ENCODE measurements around the gene SSH2.

Gene SSH2

GRCh38 chr17:29753845-29754439 lies 176.1 kb downstream of the SSH2 start:
- Histone ChIP-seq H3K9ac (ENCODE audit: low read length) (no peak overlapping the region), H3K4me3 (ENCODE audit: low read length) (no peak overlapping the region), H3K4me1 (ENCODE audit: control insufficient read depth, insufficient read depth, low read length) (no peaks in the 10 kb centered on the region), H3K36me3 (ENCODE audit: control insufficient read depth, insufficient read depth, low read length) (no peaks in the 10 kb centered on the region), H3K27me3 (ENCODE audit: control insufficient read depth, insufficient read depth, low read length) (no peaks in the 10 kb centered on the region), H3K27ac (ENCODE audit: low read depth, low read length) (no peak overlapping the region)

GRCh38 chr17:29749045-29749825 lies 180.8 kb downstream of the SSH2 start:
- Histone ChIP-seq H3K27me3 (ENCODE audit: control insufficient read depth, insufficient read depth, low read length) (no peaks in the 10 kb centered on the region), H3K9ac (ENCODE audit: low read length) (no peak overlapping the region), H3K4me1 (ENCODE audit: control insufficient read depth, insufficient read depth, low read length) (peaks cover 3% of the 10 kb centered on the region)

GRCh38 chr17:29748400-29748799 lies 181.6 kb downstream of the SSH2 start:
- H3K9ac ChIP-seq (ENCODE audit: low read length), result no peak overlapping the region
- H3K27me3 ChIP-seq (ENCODE audit: control insufficient read depth, insufficient read depth, low read length), result no peaks in the 10 kb centered on the region
- H3K4me1 ChIP-seq (ENCODE audit: control insufficient read depth, insufficient read depth, low read length), result peaks cover 3% of the 10 kb centered on the region
- H3K36me3 ChIP-seq (ENCODE audit: control insufficient read depth, insufficient read depth, low read length), result no peaks in the 10 kb centered on the region
- H3K27ac ChIP-seq (ENCODE audit: low read depth, low read length), result no peak overlapping the region
- no peak overlapping the region for H3K4me3 ChIP-seq (ENCODE audit: low read length)

More at GRCh38 chr17:29749045-29749825, 180.8 kb downstream of the SSH2 start:
- Histone ChIP-seq H3K27ac (ENCODE audit: low read depth, low read length) (no peak overlapping the region), H3K4me3 (ENCODE audit: low read length) (no peak overlapping the region), H3K36me3 (ENCODE audit: control insufficient read depth, insufficient read depth, low read length) (no peaks in the 10 kb centered on the region)

GRCh38 chr17:29747660-29748059 lies 182.4 kb downstream of the SSH2 start:
- Histone ChIP-seq H3K4me1 (ENCODE audit: control insufficient read depth, insufficient read depth, low read length) (peaks cover 3% of the 10 kb centered on the region), H3K27me3 (ENCODE audit: control insufficient read depth, insufficient read depth, low read length) (no peaks in the 10 kb centered on the region), H3K9ac (ENCODE audit: low read length) (no peak overlapping the region)

GRCh38 chr17:29746669-29747068 lies 183.4 kb downstream of the SSH2 start:
- no peaks in the 10 kb centered on the region for H3K36me3 ChIP-seq (ENCODE audit: control insufficient read depth, insufficient read depth, low read length)
- H3K9ac ChIP-seq (ENCODE audit: low read length), result no peak overlapping the region
- no peaks in the 10 kb centered on the region for H3K27me3 ChIP-seq (ENCODE audit: control insufficient read depth, insufficient read depth, low read length)
- H3K4me1 ChIP-seq (ENCODE audit: control insufficient read depth, insufficient read depth, low read length), result peaks cover 3% of the 10 kb centered on the region
- no peak overlapping the region for H3K27ac ChIP-seq (ENCODE audit: low read depth, low read length)
- no peak overlapping the region for H3K4me3 ChIP-seq (ENCODE audit: low read length)

More at GRCh38 chr17:29747660-29748059, 182.4 kb downstream of the SSH2 start:
- no peaks in the 10 kb centered on the region for H3K36me3 ChIP-seq (ENCODE audit: control insufficient read depth, insufficient read depth, low read length)
- H3K4me3 ChIP-seq (ENCODE audit: low read length), result no peak overlapping the region
- no peak overlapping the region for H3K27ac ChIP-seq (ENCODE audit: low read depth, low read length)

- Histone ChIP-seq H3K27ac (ENCODE audit: low read depth, low read length) (peak overlapping the region; percentile 51), H3K9ac (ENCODE audit: low read length) (no peak overlapping the region), H3K4me3 (ENCODE audit: low read length) (no peak overlapping the region), H3K27me3 (ENCODE audit: control insufficient read depth, insufficient read depth, low read length) (no peaks in the 10 kb centered on the region), H3K36me3 (ENCODE audit: control insufficient read depth, insufficient read depth, low read length) (no peaks in the 10 kb centered on the region), H3K4me1 (ENCODE audit: control insufficient read depth, insufficient read depth, low read length) (peaks cover 3% of the 10 kb centered on the region)
Observed at GRCh38 chr17:29744121-29744520, 185.9 kb downstream of the SSH2 start.

GRCh38 chr17:29742210-29742513 lies 187.9 kb downstream of the SSH2 start:
- Histone ChIP-seq H3K4me1 (ENCODE audit: control insufficient read depth, insufficient read depth, low read length) (peaks cover 3% of the 10 kb centered on the region), H3K27ac (ENCODE audit: low read depth, low read length) (no peak overlapping the region)

GRCh38 chr17:29740017-29740416 lies 190.0 kb downstream of the SSH2 start:
- Histone ChIP-seq H3K27me3 (ENCODE audit: control insufficient read depth, insufficient read depth, low read length) (no peaks in the 10 kb centered on the region), H3K36me3 (ENCODE audit: control insufficient read depth, insufficient read depth, low read length) (no peaks in the 10 kb centered on the region), H3K27ac (ENCODE audit: low read depth, low read length) (peak overlapping the region; percentile 21), H3K4me3 (ENCODE audit: low read length) (no peak overlapping the region), H3K9ac (ENCODE audit: low read length) (no peak overlapping the region), H3K4me1 (ENCODE audit: control insufficient read depth, insufficient read depth, low read length) (no peaks in the 10 kb centered on the region)

More at GRCh38 chr17:29742210-29742513, 187.9 kb downstream of the SSH2 start:
- Histone ChIP-seq H3K9ac (ENCODE audit: low read length) (no peak overlapping the region), H3K4me3 (ENCODE audit: low read length) (no peak overlapping the region), H3K27me3 (ENCODE audit: control insufficient read depth, insufficient read depth, low read length) (no peaks in the 10 kb centered on the region), H3K36me3 (ENCODE audit: control insufficient read depth, insufficient read depth, low read length) (no peaks in the 10 kb centered on the region)

GRCh38 chr17:29734640-29735039 lies 195.4 kb downstream of the SSH2 start:
- Histone ChIP-seq H3K27ac (ENCODE audit: low read depth, low read length) (no peak overlapping the region), H3K4me1 (ENCODE audit: control insufficient read depth, insufficient read depth, low read length) (peaks cover 10% of the 10 kb centered on the region), H3K36me3 (ENCODE audit: control insufficient read depth, insufficient read depth, low read length) (no peaks in the 10 kb centered on the region), H3K4me3 (ENCODE audit: low read length) (no peak overlapping the region), H3K9ac (ENCODE audit: low read length) (no peak overlapping the region), H3K27me3 (ENCODE audit: control insufficient read depth, insufficient read depth, low read length) (no peaks in the 10 kb centered on the region)

GRCh38 chr17:29733166-29733565 lies 196.9 kb downstream of the SSH2 start:
- H3K9ac ChIP-seq (ENCODE audit: low read length), result no peak overlapping the region
- H3K4me1 ChIP-seq (ENCODE audit: control insufficient read depth, insufficient read depth, low read length), result peaks cover 10% of the 10 kb centered on the region
- H3K36me3 ChIP-seq (ENCODE audit: control insufficient read depth, insufficient read depth, low read length), result no peaks in the 10 kb centered on the region
- H3K27me3 ChIP-seq (ENCODE audit: control insufficient read depth, insufficient read depth, low read length), result no peaks in the 10 kb centered on the region
- H3K27ac ChIP-seq (ENCODE audit: low read depth, low read length), result no peak overlapping the region
- no peak overlapping the region for H3K4me3 ChIP-seq (ENCODE audit: low read length)

GRCh38 chr17:29732613-29733012 lies 197.4 kb downstream of the SSH2 start:
- H3K9ac ChIP-seq (ENCODE audit: low read length), result no peak overlapping the region
- no peaks in the 10 kb centered on the region for H3K27me3 ChIP-seq (ENCODE audit: control insufficient read depth, insufficient read depth, low read length)
- no peak overlapping the region for H3K4me3 ChIP-seq (ENCODE audit: low read length)
- no peaks in the 10 kb centered on the region for H3K36me3 ChIP-seq (ENCODE audit: control insufficient read depth, insufficient read depth, low read length)
- peaks cover 10% of the 10 kb centered on the region for H3K4me1 ChIP-seq (ENCODE audit: control insufficient read depth, insufficient read depth, low read length)
- peak overlapping the region; percentile 53 for H3K27ac ChIP-seq (ENCODE audit: low read depth, low read length)

- H3K36me3 ChIP-seq (ENCODE audit: control insufficient read depth, insufficient read depth, low read length), result no peaks in the 10 kb centered on the region
- H3K27ac ChIP-seq (ENCODE audit: low read depth, low read length), result no peak overlapping the region
- no peak overlapping the region for H3K4me3 ChIP-seq (ENCODE audit: low read length)
- no peaks in the 10 kb centered on the region for H3K27me3 ChIP-seq (ENCODE audit: control insufficient read depth, insufficient read depth, low read length)
- peaks cover 10% of the 10 kb centered on the region for H3K4me1 ChIP-seq (ENCODE audit: control insufficient read depth, insufficient read depth, low read length)
- no peak overlapping the region for H3K9ac ChIP-seq (ENCODE audit: low read length)
Observed at GRCh38 chr17:29732209-29732608, 197.8 kb downstream of the SSH2 start.

GRCh38 chr17:29731589-29731929 lies 198.5 kb downstream of the SSH2 start:
- H3K4me3 ChIP-seq (ENCODE audit: low read length), result no peak overlapping the region
- H3K4me1 ChIP-seq (ENCODE audit: control insufficient read depth, insufficient read depth, low read length), result peaks cover 10% of the 10 kb centered on the region
- H3K9ac ChIP-seq (ENCODE audit: low read length), result no peak overlapping the region
- H3K27ac ChIP-seq (ENCODE audit: low read depth, low read length), result no peak overlapping the region
- no peaks in the 10 kb centered on the region for H3K36me3 ChIP-seq (ENCODE audit: control insufficient read depth, insufficient read depth, low read length)
- H3K27me3 ChIP-seq (ENCODE audit: control insufficient read depth, insufficient read depth, low read length), result no peaks in the 10 kb centered on the region

Data from rectal smooth muscle tissue (tissue), 1 donor.